Panc1 (cell line): Measurements from ENCODE around the gene EEA1. TPM values are rescaled to one million over a fixed set of nuclear protein-coding genes. Genes with fewer than 3 reads are reported as not detected.

Experiments
- ATAC-seq: fragments of 200-7000 bp; cut with Tn5 transposase; 2 replicates; pipeline ENCODE4 v1.9.1; 2020; ENCODE audit warnings: mild to moderate bottlenecking, moderate library complexity
- BruUV-seq: library from RNA; stranded (reverse); fragments of 400-500 nt; replicated peaks from 2 replicates; lab custom pipeline; 2021; lab: Mats Ljungman, UMichigan
- CTCF ChIA-PET: fragments of 300-600 bp; sonication (Branson Sonifier 250); formaldehyde crosslinking; loops from one replicate; lab custom pipeline; 2022; ENCODE audit warnings: antibody characterized with exemption; lab: Charles Lee
- POLR2A ChIA-PET: fragments of 300-600 bp; sonication (Branson Sonifier 250); formaldehyde crosslinking; loops from one replicate; lab custom pipeline; 2022; ENCODE audit warnings: antibody characterized with exemption; lab: Charles Lee
- DNase-seq: peaks from one replicate; pipeline ENCODE4 v3.0.0-alpha.2; 2010; ENCODE audit warnings: low read depth, low spot score
- H3K27ac ChIP-seq: 2 replicates; pipeline ENCODE4 v1.5.1; 2011; ENCODE audit warnings: mild to moderate bottlenecking, low read length, inconsistent platforms
- H3K27me3 ChIP-seq: fragments of 200-500 bp; sonication (Bioruptor generic); 2 replicates; pipeline ENCODE4 v1.6.0; 2014; ENCODE audit warnings: low read length, inconsistent platforms; ENCODE audit not compliant: control insufficient read depth, insufficient read depth
- H3K36me3 ChIP-seq: fragments of 200-500 bp; sonication (Bioruptor generic); 2 replicates; pipeline ENCODE4 v1.5.1; 2014; ENCODE audit warnings: inconsistent platforms, mild to moderate bottlenecking, low read length, moderate library complexity; ENCODE audit not compliant: control insufficient read depth, insufficient read depth
- H3K4me1 ChIP-seq: 2 replicates; pipeline ENCODE4 v1.5.1; 2011; ENCODE audit warnings: inconsistent platforms, mild to moderate bottlenecking, low read length, moderate library complexity; ENCODE audit not compliant: control insufficient read depth, insufficient read depth
- H3K4me3 ChIP-seq, 2 experiments: 2 replicates each; pipeline ENCODE4 v1.5.1; 2011 to 2012; ENCODE audit warnings: low read depth in 2 of 2, low read length in 2 of 2, mild to moderate bottlenecking in 2 of 2, inconsistent platforms in 1 of 2, moderate library complexity in 1 of 2
- H3K9me3 ChIP-seq: fragments of 200-500 bp; sonication (Bioruptor generic); 2 replicates; pipeline ENCODE4 v1.5.1; 2014; ENCODE audit warnings: low read depth, mild to moderate bottlenecking, inconsistent platforms, low read length, moderate library complexity; ENCODE audit not compliant: control insufficient read depth, insufficient read depth
- CTCF ChIP-seq: fragments of 450-650 bp; IDR thresholded peaks from 2 replicates; pipeline ENCODE4 v1.5.1; 2017; ENCODE audit warnings: mild to moderate bottlenecking
- POLR2AphosphoS5 ChIP-seq: IDR thresholded peaks from 2 replicates; pipeline ENCODE4 v1.6.1; 2012; ENCODE audit warnings: mild to moderate bottlenecking, low read depth, low read length, moderate library complexity
- REST ChIP-seq, 2 experiments: IDR thresholded peaks; 2 replicates each; pipeline ENCODE4 v1.6.1; 2011 to 2012; ENCODE audit warnings: low read depth in 2 of 2, control low read depth in 1 of 2, low read length in 1 of 2, mild to moderate bottlenecking in 1 of 2, moderate library complexity in 1 of 2; ENCODE audit not compliant: insufficient read depth in 1 of 2
- SIN3A ChIP-seq: IDR thresholded peaks from 2 replicates; pipeline ENCODE4 v1.6.1; 2012; ENCODE audit warnings: low read depth, mild to moderate bottlenecking, low read length, moderate library complexity, borderline replicate concordance; ENCODE audit not compliant: insufficient read depth
- TCF7L2 ChIP-seq: IDR thresholded peaks from 2 replicates; pipeline ENCODE4 v1.6.1; 2011; ENCODE audit warnings: mild to moderate bottlenecking, low read depth, low read length, inconsistent platforms
- in situ Hi-C: cut with HindIII; loops from 2 replicates; pipeline ENCODE4 v1.10.0; 2016; ENCODE audit warnings: low sequenced_read_pairs, low pct_unique_long_range_greater_than_20kb
- intact Hi-C: fragments of 100-400 bp; cut with micrococcal nuclease; formaldehyde crosslinking; loops from one replicate; pipeline ENCODE4 v1.10.0; 2022; ENCODE audit not compliant: unreplicated experiment
- total RNA-seq: library from RNA; stranded (reverse); gene quantifications from one replicate; pipeline ENCODE4 v1.2.1, GENCODE V29; 2021; ENCODE audit not compliant: unreplicated experiment

Gene EEA1
- total RNA-seq, 1 experiment from 2014 or later, result 15.1 TPM

- no peaks in the 10 kb centered on the region for H3K9me3 ChIP-seq
- TF ChIP-seq TCF7L2, result no peak
- TF ChIP-seq CTCF, result no peak
- TF ChIP-seq REST (IDR thresholded peaks at IDR 0.05; ENCODE audit: insufficient read depth in 1 of 2, low read depth in 2 of 2, low read length in 1 of 2), result no peak
- no peak for TF ChIP-seq SIN3A
- no peak for TF ChIP-seq POLR2AphosphoS5
- H3K4me3 ChIP-seq, result peak overlapping the region; percentile 57 to 64
- in situ Hi-C loops (no loop called here), intact Hi-C loops (loop anchor here (5.0 kb wide), 1 partner anchor 141 kb away; no protein-coding TSS in a partner anchor)
- H3K27me3 ChIP-seq, result no peaks in the 10 kb centered on the region
- CTCF ChIA-PET, result interaction anchor here (0.6 kb wide), 1 partner anchor 1566 kb away, joined by 5 read pairs; no protein-coding TSS in a partner anchor
- no peak for DNase-seq
- POLR2A ChIA-PET, result no interaction called here
- ATAC-seq, result peak; percentile 65
- H3K27ac ChIP-seq, result peak overlapping the region; percentile 67
- H3K4me1 ChIP-seq, result peaks cover 22% of the 10 kb centered on the region
- no TSS peak for BruUV-seq
- no peaks in the 10 kb centered on the region for H3K36me3 ChIP-seq
Observed at GRCh38 chr12:92928421-92928961, 604 bp downstream of the EEA1 start.

DNA sequence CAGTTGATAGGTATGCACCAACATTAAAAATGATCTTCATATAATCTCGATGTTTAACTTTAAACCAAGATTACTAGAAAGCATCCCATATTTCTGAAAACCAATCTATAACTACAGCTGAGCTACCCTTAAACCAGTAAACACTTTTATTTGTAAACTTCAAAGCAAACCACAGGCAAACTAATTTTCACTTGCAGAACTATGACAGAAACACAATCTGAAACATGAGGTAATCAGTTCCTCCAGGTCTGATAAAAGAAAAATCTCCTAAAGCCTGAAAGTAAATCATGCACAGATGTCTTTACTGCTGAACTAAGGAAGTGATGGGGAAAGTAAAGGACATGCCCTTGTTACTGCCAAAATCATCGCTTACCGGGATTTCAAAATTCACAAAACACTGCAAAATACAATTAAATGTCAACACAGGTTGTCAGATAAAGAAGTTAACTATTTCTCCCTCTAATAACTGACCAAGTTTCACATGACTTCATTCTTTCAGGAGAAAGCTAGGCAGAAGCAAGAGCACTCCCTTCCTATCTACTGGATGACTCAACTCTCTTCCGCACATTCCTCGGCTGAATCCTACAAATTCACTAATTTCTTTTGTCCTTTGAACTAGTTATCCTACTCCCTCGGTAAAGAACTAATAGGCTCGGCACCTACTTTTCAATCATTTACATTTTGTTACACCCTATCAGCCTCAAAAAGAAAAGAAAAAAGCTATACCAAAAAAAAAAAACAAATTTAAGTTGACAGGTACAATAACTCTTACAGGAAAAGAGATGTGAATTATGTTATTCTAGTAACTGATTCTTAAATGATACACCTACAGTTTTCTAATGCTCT is 1.4 kb downstream of the EEA1 start:
- ChIA-PET POLR2A (no interaction called here), CTCF (interaction anchor here (0.6 to 0.8 kb wide), 2 partner anchors 100 to 1565 kb away, joined by 5 to 7 read pairs; no protein-coding TSS in a partner anchor)
- H3K36me3 ChIP-seq, result no peaks in the 10 kb centered on the region
- no peaks in the 10 kb centered on the region for H3K27me3 ChIP-seq
- H3K27ac ChIP-seq, result peak overlapping the region; percentile 67
- TSS peak; percentile 75 for BruUV-seq
- H3K4me3 ChIP-seq, result peak overlapping the region; percentile 57 to 64
- intact Hi-C loops (loop anchor here (5.0 kb wide), 1 partner anchor 140 kb away; no protein-coding TSS in a partner anchor), in situ Hi-C loops (no loop called here)
- ATAC-seq (no peak), DNase-seq (no peak)
- H3K9me3 ChIP-seq, result no peaks in the 10 kb centered on the region
- H3K4me1 ChIP-seq, result peaks cover 22% of the 10 kb centered on the region
- TF ChIP-seq POLR2AphosphoS5 (no peak), CTCF (0 out of 2 replicates have a peak, but pooled peaks have one; percentile 5)
